Body of pancreas (tissue), 4 donors: ENCODE data around the gene ATPAF1.

Source experiments
- POLR2A ChIP-seq, 3 donors: fragments of 450-650 bp; IDR thresholded peaks; one replicate each; pipeline ENCODE4 v1.6.1; 2016; ENCODE audit warnings: antibody characterized with exemption in 3 of 3, mild to moderate bottlenecking in 2 of 3
- TF ChIP-seq, protein P1 (sequence below), 7 experiments: fragments of 450-650 bp in 4 of 7; fragments of 200-600 bp in 3 of 7; sonication (generic) in 3 of 7; IDR thresholded peaks; one replicate each; pipeline ENCODE4 v1.5.1; 2016 to 2019; ENCODE audit warnings: antibody characterized with exemption in 7 of 7

DNA sequence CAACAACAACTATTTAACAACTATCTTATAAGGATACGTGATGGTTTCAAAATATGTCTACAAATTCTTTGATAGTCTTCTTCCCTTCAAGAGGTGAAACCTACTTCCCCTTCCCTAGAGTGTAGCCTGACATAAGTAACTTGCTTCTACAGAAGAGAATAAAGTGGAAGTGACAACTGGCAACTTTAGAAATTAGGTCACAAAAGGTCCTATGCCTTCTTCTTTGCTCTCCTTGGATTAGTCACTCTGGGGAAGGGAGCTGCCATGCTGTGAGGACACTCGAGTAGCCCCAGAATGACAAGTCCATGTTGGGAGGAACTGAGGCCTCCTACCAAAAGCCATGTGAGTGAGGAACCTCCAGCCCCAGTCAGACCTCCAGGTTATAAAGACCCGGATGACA is 31.5 kb upstream of the ATPAF1 start:
- TF ChIP-seq, protein P1, sequence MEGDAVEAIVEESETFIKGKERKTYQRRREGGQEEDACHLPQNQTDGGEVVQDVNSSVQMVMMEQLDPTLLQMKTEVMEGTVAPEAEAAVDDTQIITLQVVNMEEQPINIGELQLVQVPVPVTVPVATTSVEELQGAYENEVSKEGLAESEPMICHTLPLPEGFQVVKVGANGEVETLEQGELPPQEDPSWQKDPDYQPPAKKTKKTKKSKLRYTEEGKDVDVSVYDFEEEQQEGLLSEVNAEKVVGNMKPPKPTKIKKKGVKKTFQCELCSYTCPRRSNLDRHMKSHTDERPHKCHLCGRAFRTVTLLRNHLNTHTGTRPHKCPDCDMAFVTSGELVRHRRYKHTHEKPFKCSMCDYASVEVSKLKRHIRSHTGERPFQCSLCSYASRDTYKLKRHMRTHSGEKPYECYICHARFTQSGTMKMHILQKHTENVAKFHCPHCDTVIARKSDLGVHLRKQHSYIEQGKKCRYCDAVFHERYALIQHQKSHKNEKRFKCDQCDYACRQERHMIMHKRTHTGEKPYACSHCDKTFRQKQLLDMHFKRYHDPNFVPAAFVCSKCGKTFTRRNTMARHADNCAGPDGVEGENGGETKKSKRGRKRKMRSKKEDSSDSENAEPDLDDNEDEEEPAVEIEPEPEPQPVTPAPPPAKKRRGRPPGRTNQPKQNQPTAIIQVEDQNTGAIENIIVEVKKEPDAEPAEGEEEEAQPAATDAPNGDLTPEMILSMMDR (IDR thresholded peaks at IDR 0.05) = no peak
- TF ChIP-seq POLR2A (IDR thresholded peaks at IDR 0.05) = no peak
